ENCODE results near the gene GPC3. TPM values are rescaled to one million over a fixed set of nuclear protein-coding genes. Genes with fewer than 3 reads are reported as not detected.
"Not testable (repeated sequence)": the region's sequence is repeated elsewhere in the genome, so short reads cannot be mapped to it uniquely, and the experiment has no call there.

GPC3 gene
- total RNA-seq, 1 experiment from 2014 or later = 0.24 TPM

- TF ChIP-seq EZH2 (IDR thresholded peaks at IDR 0.05; ENCODE audit: borderline replicate concordance, low read depth, low read length, poor library complexity, severe bottlenecking) = no peak
- TF ChIP-seq, protein P1, sequence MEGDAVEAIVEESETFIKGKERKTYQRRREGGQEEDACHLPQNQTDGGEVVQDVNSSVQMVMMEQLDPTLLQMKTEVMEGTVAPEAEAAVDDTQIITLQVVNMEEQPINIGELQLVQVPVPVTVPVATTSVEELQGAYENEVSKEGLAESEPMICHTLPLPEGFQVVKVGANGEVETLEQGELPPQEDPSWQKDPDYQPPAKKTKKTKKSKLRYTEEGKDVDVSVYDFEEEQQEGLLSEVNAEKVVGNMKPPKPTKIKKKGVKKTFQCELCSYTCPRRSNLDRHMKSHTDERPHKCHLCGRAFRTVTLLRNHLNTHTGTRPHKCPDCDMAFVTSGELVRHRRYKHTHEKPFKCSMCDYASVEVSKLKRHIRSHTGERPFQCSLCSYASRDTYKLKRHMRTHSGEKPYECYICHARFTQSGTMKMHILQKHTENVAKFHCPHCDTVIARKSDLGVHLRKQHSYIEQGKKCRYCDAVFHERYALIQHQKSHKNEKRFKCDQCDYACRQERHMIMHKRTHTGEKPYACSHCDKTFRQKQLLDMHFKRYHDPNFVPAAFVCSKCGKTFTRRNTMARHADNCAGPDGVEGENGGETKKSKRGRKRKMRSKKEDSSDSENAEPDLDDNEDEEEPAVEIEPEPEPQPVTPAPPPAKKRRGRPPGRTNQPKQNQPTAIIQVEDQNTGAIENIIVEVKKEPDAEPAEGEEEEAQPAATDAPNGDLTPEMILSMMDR (conservative IDR thresholded peaks at IDR 0.05; ENCODE audit: low read depth, low read length) = no peak
- H3K4me1 ChIP-seq (ENCODE audit: insufficient read depth, low read length, poor library complexity, severe bottlenecking) = peaks cover 7% of the 10 kb centered on the region
- no peak for DNase-seq (ENCODE audit: low spot score)
- no peak overlapping the region for H3K4me3 ChIP-seq (ENCODE audit: low read depth, low read length, poor library complexity, severe bottlenecking)
- H3K27ac ChIP-seq (ENCODE audit: low read depth, low read length, poor library complexity, severe bottlenecking) = no peak overlapping the region
- intact Hi-C loops (cut with micrococcal nuclease; ENCODE audit: unreplicated experiment) = no loop called here
- no TSS peak for BruUV-seq (replicated peaks)
- H3K9me3 ChIP-seq (ENCODE audit: low read depth, low read length, poor library complexity, severe bottlenecking) = no peaks in the 10 kb centered on the region
- CTCF ChIA-PET = no interaction called here
- no peaks in the 10 kb centered on the region for H3K36me3 ChIP-seq (ENCODE audit: insufficient read depth, low read length, poor library complexity, severe bottlenecking)
- POLR2A ChIA-PET (ENCODE audit: low non-redundant PET) = no interaction called here
- H3K27me3 ChIP-seq (replicated peaks; ENCODE audit: insufficient read depth, low read depth, low read length, poor library complexity) = peaks cover 5% of the 10 kb centered on the region
These were observed 262.6 kb downstream of the GPC3 start for GRCh38 chrX:133722756-133723155.

GRCh38 chrX:133720269-133720668 is 265.1 kb downstream of the GPC3 start:
- CTCF ChIA-PET; H3K9me3 ChIP-seq (ENCODE audit: low read depth, low read length, poor library complexity, severe bottlenecking); H3K4me1 ChIP-seq (ENCODE audit: insufficient read depth, low read length, poor library complexity, severe bottlenecking); H3K4me3 ChIP-seq (ENCODE audit: low read depth, low read length, poor library complexity, severe bottlenecking); intact Hi-C loops (cut with micrococcal nuclease; ENCODE audit: unreplicated experiment); BruUV-seq (replicated peaks); POLR2A ChIA-PET (ENCODE audit: low non-redundant PET); H3K36me3 ChIP-seq (ENCODE audit: insufficient read depth, low read length, poor library complexity, severe bottlenecking); H3K27ac ChIP-seq (ENCODE audit: low read depth, low read length, poor library complexity, severe bottlenecking); H3K27me3 ChIP-seq (replicated peaks; ENCODE audit: insufficient read depth, low read depth, low read length, poor library complexity); DNase-seq (ENCODE audit: low spot score): not testable (repeated sequence)

DNA sequence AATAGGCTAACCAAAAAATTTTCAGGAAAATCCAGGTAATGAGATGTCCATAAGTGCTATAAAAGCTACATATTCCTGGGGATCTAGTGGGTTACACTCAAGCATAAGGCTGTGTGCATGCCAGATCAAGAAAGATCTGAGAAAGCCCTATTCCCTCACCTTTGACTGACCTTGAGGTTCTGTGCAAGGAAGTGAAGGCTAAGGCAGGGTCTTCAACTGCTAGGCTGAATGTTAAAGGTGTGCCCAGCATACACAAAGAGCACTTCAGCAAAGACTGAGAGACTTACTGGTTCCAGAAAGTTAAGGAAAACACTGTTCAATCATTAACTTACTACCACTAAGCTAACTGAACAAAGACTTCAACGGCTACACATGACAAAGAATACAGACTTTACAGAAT is 269.7 kb downstream of the GPC3 start:
- CTCF ChIA-PET = no interaction called here
- no peak for DNase-seq (ENCODE audit: low spot score)
- no TSS peak for BruUV-seq (replicated peaks)
- peaks cover 9% of the 10 kb centered on the region for H3K27me3 ChIP-seq (replicated peaks; ENCODE audit: insufficient read depth, low read depth, low read length, poor library complexity)
- H3K36me3 ChIP-seq (ENCODE audit: insufficient read depth, low read length, poor library complexity, severe bottlenecking) = no peaks in the 10 kb centered on the region
- H3K27ac ChIP-seq (ENCODE audit: low read depth, low read length, poor library complexity, severe bottlenecking) = no peak overlapping the region
- no peaks in the 10 kb centered on the region for H3K4me1 ChIP-seq (ENCODE audit: insufficient read depth, low read length, poor library complexity, severe bottlenecking)
- TF ChIP-seq, protein P1 (conservative IDR thresholded peaks at IDR 0.05; ENCODE audit: low read depth, low read length) = no peak
- no peak for TF ChIP-seq EZH2 (IDR thresholded peaks at IDR 0.05; ENCODE audit: borderline replicate concordance, low read depth, low read length, poor library complexity, severe bottlenecking)
- POLR2A ChIA-PET (ENCODE audit: low non-redundant PET) = interaction anchor here (0.6 kb wide), 1 partner anchor 218 kb away, joined by 18 read pairs; no protein-coding TSS in a partner anchor
- no peak overlapping the region for H3K4me3 ChIP-seq (ENCODE audit: low read depth, low read length, poor library complexity, severe bottlenecking)
- intact Hi-C loops (cut with micrococcal nuclease; ENCODE audit: unreplicated experiment) = no loop called here
- no peaks in the 10 kb centered on the region for H3K9me3 ChIP-seq (ENCODE audit: low read depth, low read length, poor library complexity, severe bottlenecking)

- H3K9me3 ChIP-seq (ENCODE audit: low read depth, low read length, poor library complexity, severe bottlenecking) = no peaks in the 10 kb centered on the region
- H3K36me3 ChIP-seq (ENCODE audit: insufficient read depth, low read length, poor library complexity, severe bottlenecking) = no peaks in the 10 kb centered on the region
- DNase-seq (ENCODE audit: low spot score) = no peak
- BruUV-seq (replicated peaks) = no TSS peak
- POLR2A ChIA-PET (ENCODE audit: low non-redundant PET) = no interaction called here
- no peaks in the 10 kb centered on the region for H3K4me1 ChIP-seq (ENCODE audit: insufficient read depth, low read length, poor library complexity, severe bottlenecking)
- intact Hi-C loops (cut with micrococcal nuclease; ENCODE audit: unreplicated experiment) = no loop called here
- H3K27ac ChIP-seq (ENCODE audit: low read depth, low read length, poor library complexity, severe bottlenecking) = no peak overlapping the region
- CTCF ChIA-PET = no interaction called here
- no peak overlapping the region for H3K4me3 ChIP-seq (ENCODE audit: low read depth, low read length, poor library complexity, severe bottlenecking)
- H3K27me3 ChIP-seq (replicated peaks; ENCODE audit: insufficient read depth, low read depth, low read length, poor library complexity) = no peaks in the 10 kb centered on the region
- no peak for TF ChIP-seq EZH2 (IDR thresholded peaks at IDR 0.05; ENCODE audit: borderline replicate concordance, low read depth, low read length, poor library complexity, severe bottlenecking)
These were observed 275.9 kb downstream of the GPC3 start for GRCh38 chrX:133709501-133709900.
